Endodermal cell (in vitro differentiated cells): ENCODE data around the gene GRIN2A. TPM values are rescaled to one million over a fixed set of nuclear protein-coding genes. Genes with fewer than 3 reads are reported as not detected.
A peak's percentile ranks its signal among the peaks of the same experiment; 100 is the strongest.

Experiments used
- DNase-seq: peaks from one replicate; pipeline ENCODE4 v3.0.0-alpha.2; 2017
- H3K27ac ChIP-seq: 2 replicates; pipeline ENCODE4 v1.5.1; 2013; ENCODE audit warnings: mild to moderate bottlenecking, low read depth, low read length, moderate library complexity
- H3K27me3 ChIP-seq: 2 replicates; pipeline ENCODE4 v1.6.1; 2013; ENCODE audit warnings: mild to moderate bottlenecking, low read length, moderate library complexity; ENCODE audit not compliant: insufficient read depth, control insufficient read depth, poor library complexity, severe bottlenecking
- H3K36me3 ChIP-seq: 2 replicates; pipeline ENCODE4 v1.7.0; 2013; ENCODE audit warnings: mild to moderate bottlenecking, low read length, moderate library complexity; ENCODE audit not compliant: control insufficient read depth, insufficient read depth
- H3K4me1 ChIP-seq: one replicate; pipeline ENCODE4 v1.7.0; 2013; ENCODE audit warnings: low read length; ENCODE audit not compliant: control insufficient read depth, insufficient read depth
- H3K4me3 ChIP-seq: 2 replicates; pipeline ENCODE4 v1.5.1; 2013; ENCODE audit warnings: mild to moderate bottlenecking, low read length, moderate library complexity
- H3K9ac ChIP-seq: 2 replicates; pipeline ENCODE4 v1.6.1; 2013; ENCODE audit warnings: mild to moderate bottlenecking, low read length, moderate library complexity; ENCODE audit not compliant: poor library complexity, severe bottlenecking; ENCODE audit errors: extremely low read depth
- H3K9me3 ChIP-seq: 2 replicates; pipeline ENCODE4 v1.6.1; 2013; ENCODE audit warnings: mild to moderate bottlenecking, low read length, moderate library complexity; ENCODE audit not compliant: control insufficient read depth
- H3K27ac Mint-ChIP-seq: 2 replicates; pipeline ENCODE4 v1.8.0; 2020; ENCODE audit warnings: mixed read lengths
- H3K27me3 Mint-ChIP-seq: 2 replicates; pipeline ENCODE4 v1.8.0; 2021; ENCODE audit warnings: mild to moderate bottlenecking, mixed read lengths; ENCODE audit not compliant: insufficient read depth
- H3K36me3 Mint-ChIP-seq: 2 replicates; pipeline ENCODE4 v1.8.0; 2020; ENCODE audit warnings: low read depth, mixed read lengths
- H3K4me1 Mint-ChIP-seq: 2 replicates; pipeline ENCODE4 v1.8.0; 2020; ENCODE audit warnings: mixed read lengths
- H3K4me3 Mint-ChIP-seq: 2 replicates; pipeline ENCODE4 v1.8.0; 2020; ENCODE audit warnings: mild to moderate bottlenecking, moderate library complexity, mixed read lengths
- H3K9me3 Mint-ChIP-seq: 2 replicates; pipeline ENCODE4 v1.8.0; 2020; ENCODE audit warnings: mild to moderate bottlenecking, mixed read lengths
- CTCF ChIP-seq: fragments of 200-600 bp; sonication (generic); conservative IDR thresholded peaks from 2 replicates; pipeline ENCODE4 v1.5.0; 2021; ENCODE audit warnings: antibody characterized with exemption, mild to moderate bottlenecking
- WGBS, 2 experiments: methylation state at CpG; one replicate each; pipeline versions ENCODE4 v1.1.5 to v1.1.7; 2013; ENCODE audit warnings: missing lambda C conversion rate in 2 of 2, mixed read lengths in 1 of 2; ENCODE audit not compliant: insufficient coverage in 1 of 2, insufficient read length in 1 of 2; 5-methylcytosine and 5-hydroxymethylcytosine counted together
- total RNA-seq, 2 donors: library from RNA; stranded (reverse); fragmentation: NEBNext Ultra II Directional in 1 of 2; extraction: Animal tissue kit (Norgen Biotek cat#: 25700) in 1 of 2; gene quantifications; 2 replicates in 1 of 2; 3 replicates in 1 of 2; pipeline ENCODE4 v1.2.1, GENCODE V29; 2021

The GRIN2A gene
- total RNA-seq, 2 donors from 2014 or later: 1.2 TPM

- H3K27me3 Mint-ChIP-seq: no peaks in the 10 kb centered on the region
Observed at GRCh38 chr16:9763505-9763904, 418.7 kb downstream of the GRIN2A start.

GRCh38 chr16:9761870-9762269 lies 420.4 kb downstream of the GRIN2A start:
- Histone ChIP-seq H3K36me3 (no peaks in the 10 kb centered on the region), H3K9me3 (no peaks in the 10 kb centered on the region), H3K9ac (no peak overlapping the region), H3K4me1 (peaks cover 16% of the 10 kb centered on the region), H3K27ac (no peak overlapping the region), H3K27me3 (no peaks in the 10 kb centered on the region), H3K4me3 (no peak overlapping the region)
- peaks cover 4% of the 10 kb centered on the region for H3K36me3 Mint-ChIP-seq
- TF ChIP-seq CTCF: no peak
- no peak overlapping the region for H3K27ac Mint-ChIP-seq
- 94 to 97% methylated on average over 5 to 6 of the region's 6 CpGs for WGBS, 2 experiments
- no peaks in the 10 kb centered on the region for H3K27me3 Mint-ChIP-seq
- H3K4me3 Mint-ChIP-seq: no peak overlapping the region
- no peak for DNase-seq
- peaks cover 34% of the 10 kb centered on the region for H3K4me1 Mint-ChIP-seq
- H3K9me3 Mint-ChIP-seq: peaks cover 10% of the 10 kb centered on the region

More at GRCh38 chr16:9763505-9763904, 418.7 kb downstream of the GRIN2A start:
- peaks cover 4% of the 10 kb centered on the region for H3K36me3 Mint-ChIP-seq
- H3K4me1 Mint-ChIP-seq: peaks cover 32% of the 10 kb centered on the region
- peaks cover 10% of the 10 kb centered on the region for H3K9me3 Mint-ChIP-seq
- Histone ChIP-seq H3K27me3 (no peaks in the 10 kb centered on the region), H3K9ac (no peak overlapping the region), H3K4me1 (peaks cover 16% of the 10 kb centered on the region), H3K9me3 (no peaks in the 10 kb centered on the region), H3K27ac (no peak overlapping the region), H3K36me3 (no peaks in the 10 kb centered on the region), H3K4me3 (peak overlapping the region; percentile 30)
- peak; percentile 72 for DNase-seq
- peak overlapping the region; percentile 49 for H3K27ac Mint-ChIP-seq
- TF ChIP-seq CTCF: no peak
- WGBS, 2 experiments: 79 to 90% methylated on average over 6 to 11 of the region's 11 CpGs
- peak overlapping the region; percentile 20 for H3K4me3 Mint-ChIP-seq

- no peaks in the 10 kb centered on the region for H3K36me3 Mint-ChIP-seq
- Histone ChIP-seq H3K9me3 (no peaks in the 10 kb centered on the region), H3K27me3 (no peaks in the 10 kb centered on the region), H3K4me3 (no peak overlapping the region), H3K36me3 (no peaks in the 10 kb centered on the region), H3K4me1 (no peaks in the 10 kb centered on the region), H3K27ac (no peak overlapping the region), H3K9ac (no peak overlapping the region)
- no peak overlapping the region for H3K27ac Mint-ChIP-seq
- no peak for TF ChIP-seq CTCF
- no peaks in the 10 kb centered on the region for H3K9me3 Mint-ChIP-seq
- no peak overlapping the region for H3K4me3 Mint-ChIP-seq
- 88 to 97% methylated on average over 4 of the region's 4 CpGs for WGBS, 2 experiments
- no peak for DNase-seq
- H3K27me3 Mint-ChIP-seq: no peaks in the 10 kb centered on the region
- peaks cover 10% of the 10 kb centered on the region for H3K4me1 Mint-ChIP-seq
Observed at GRCh38 chr16:9757687-9758086, 424.5 kb downstream of the GRIN2A start.
